ENCODE results near the gene SYVN1.

The SYVN1 gene

DNA sequence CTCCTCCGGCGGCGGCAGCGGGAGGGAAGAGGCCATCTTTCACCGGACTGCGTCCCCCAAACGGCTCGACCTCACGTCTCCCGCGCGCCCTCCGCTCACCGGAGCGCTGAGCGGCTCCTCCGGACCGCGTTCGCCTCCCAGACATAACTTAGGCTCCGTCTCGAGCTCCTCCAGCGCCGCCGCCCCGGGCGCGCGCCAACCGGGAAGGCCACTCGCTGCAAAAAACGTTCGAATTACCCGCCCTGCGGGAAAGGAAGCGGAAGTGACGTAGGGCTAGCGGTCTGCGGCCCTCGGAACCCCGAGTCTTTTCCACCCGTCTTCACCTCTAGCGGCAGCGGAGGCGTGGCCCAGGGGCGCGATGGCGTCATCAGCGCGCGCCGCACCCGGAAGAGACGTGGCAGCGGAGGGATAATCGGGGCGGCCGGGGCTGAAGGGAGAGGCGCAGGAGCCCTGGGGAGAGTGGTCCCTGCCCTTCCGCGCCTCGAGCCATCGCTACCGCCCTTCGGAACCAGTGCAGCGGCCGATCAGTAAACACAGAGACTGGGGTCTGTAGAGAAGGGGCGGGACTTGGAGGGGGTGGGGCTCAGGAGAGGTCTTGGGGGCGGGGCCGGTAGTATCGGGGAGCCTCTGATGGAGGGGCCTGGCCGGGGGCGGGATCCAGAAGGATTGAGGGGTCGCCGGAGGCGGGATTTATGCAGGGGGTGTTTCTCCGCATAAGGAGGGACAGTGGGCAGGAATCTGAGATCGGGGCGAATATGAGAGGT lies 50.3 kb downstream of the SYVN1 start, which contains the start of the genes CDCA5 and ZFPL1:
Gene CDCA5, minus strand, starts transcription at position 207 of the 764 bp plus-strand sequence. Its CDS starts 62 bp downstream, at position 145.
Gene ZFPL1, plus strand, starts transcription at position 389 of the 764 bp plus-strand sequence. CDS start 477 bp downstream, outside the sequence.
- Histone ChIP-seq H3K27me3 (ENCODE audit: control insufficient read depth, insufficient read depth, low read length) (no peaks in the 10 kb centered on the region), H3K79me2 (no peaks in the 10 kb centered on the region), H3K4me3 (ENCODE audit: low read depth, low read length) (peak within 1 kb of the TSS; percentile 74), H2AFZ (peak within 1 kb of the TSS; percentile 87), H3K4me1 (peaks cover 4% of the 10 kb centered on the region), H3K36me3 (ENCODE audit: control insufficient read depth, insufficient read depth, low read length) (no peaks in the 10 kb centered on the region), H3K9me3 (ENCODE audit: control insufficient read depth, low read length) (no peaks in the 10 kb centered on the region), H3K27ac (peak within 1 kb of the TSS; percentile 86), H3K4me2 (ENCODE audit: low read length) (peak within 1 kb of the TSS; percentile 81), H3K9ac (no peak within 1 kb of the TSS)
- TF ChIP-seq, protein P1, sequence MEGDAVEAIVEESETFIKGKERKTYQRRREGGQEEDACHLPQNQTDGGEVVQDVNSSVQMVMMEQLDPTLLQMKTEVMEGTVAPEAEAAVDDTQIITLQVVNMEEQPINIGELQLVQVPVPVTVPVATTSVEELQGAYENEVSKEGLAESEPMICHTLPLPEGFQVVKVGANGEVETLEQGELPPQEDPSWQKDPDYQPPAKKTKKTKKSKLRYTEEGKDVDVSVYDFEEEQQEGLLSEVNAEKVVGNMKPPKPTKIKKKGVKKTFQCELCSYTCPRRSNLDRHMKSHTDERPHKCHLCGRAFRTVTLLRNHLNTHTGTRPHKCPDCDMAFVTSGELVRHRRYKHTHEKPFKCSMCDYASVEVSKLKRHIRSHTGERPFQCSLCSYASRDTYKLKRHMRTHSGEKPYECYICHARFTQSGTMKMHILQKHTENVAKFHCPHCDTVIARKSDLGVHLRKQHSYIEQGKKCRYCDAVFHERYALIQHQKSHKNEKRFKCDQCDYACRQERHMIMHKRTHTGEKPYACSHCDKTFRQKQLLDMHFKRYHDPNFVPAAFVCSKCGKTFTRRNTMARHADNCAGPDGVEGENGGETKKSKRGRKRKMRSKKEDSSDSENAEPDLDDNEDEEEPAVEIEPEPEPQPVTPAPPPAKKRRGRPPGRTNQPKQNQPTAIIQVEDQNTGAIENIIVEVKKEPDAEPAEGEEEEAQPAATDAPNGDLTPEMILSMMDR (IDR thresholded peaks at IDR 0.05): no peak

DNA sequence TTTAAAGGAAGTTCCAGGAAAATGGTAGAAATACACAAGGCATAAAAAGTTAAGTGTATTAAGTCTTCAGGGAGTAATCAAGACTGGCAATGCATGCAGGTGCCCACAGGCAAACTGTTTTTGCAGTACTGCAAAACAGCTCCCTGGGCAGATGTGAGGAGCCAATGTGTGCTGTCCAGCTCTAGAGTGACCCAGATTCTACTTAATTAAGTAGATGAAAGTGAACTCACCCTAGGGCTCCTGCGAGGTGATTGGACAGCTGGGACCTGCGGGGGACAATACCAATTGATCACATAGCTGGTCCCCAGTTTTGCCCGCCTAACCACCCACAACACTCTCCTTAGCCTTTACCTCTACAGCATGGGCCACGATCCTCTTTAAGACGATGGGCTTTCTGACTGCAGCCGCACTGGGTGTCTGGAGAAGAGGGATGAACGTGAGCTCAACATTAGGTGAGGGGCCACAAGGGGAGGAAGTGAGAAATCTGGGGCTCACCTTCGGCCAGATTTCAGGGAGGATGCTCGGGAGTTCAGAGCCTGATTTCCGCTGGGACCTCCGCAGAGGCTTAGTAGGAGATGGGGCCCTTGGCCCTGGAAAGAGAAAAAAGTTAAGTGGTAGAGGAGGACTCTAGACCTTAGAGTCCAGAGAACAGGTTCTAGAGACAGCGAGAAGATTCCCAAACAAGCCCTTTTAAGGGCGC lies 51.0 kb downstream of the SYVN1 start:
- Histone ChIP-seq H2AFZ (peak overlapping the region; percentile 87), H3K27me3 (ENCODE audit: control insufficient read depth, insufficient read depth, low read length) (no peaks in the 10 kb centered on the region), H3K9ac (no peak overlapping the region), H3K27ac (peak overlapping the region; percentile 86), H3K79me2 (no peaks in the 10 kb centered on the region), H3K4me2 (ENCODE audit: low read length) (peak overlapping the region; percentile 81), H3K9me3 (ENCODE audit: control insufficient read depth, low read length) (no peaks in the 10 kb centered on the region), H3K4me3 (ENCODE audit: low read depth, low read length) (peak overlapping the region; percentile 74), H3K36me3 (ENCODE audit: control insufficient read depth, insufficient read depth, low read length) (no peaks in the 10 kb centered on the region), H3K4me1 (peaks cover 4% of the 10 kb centered on the region)
- TF ChIP-seq, protein P1 (IDR thresholded peaks at IDR 0.05): no peak

DNA sequence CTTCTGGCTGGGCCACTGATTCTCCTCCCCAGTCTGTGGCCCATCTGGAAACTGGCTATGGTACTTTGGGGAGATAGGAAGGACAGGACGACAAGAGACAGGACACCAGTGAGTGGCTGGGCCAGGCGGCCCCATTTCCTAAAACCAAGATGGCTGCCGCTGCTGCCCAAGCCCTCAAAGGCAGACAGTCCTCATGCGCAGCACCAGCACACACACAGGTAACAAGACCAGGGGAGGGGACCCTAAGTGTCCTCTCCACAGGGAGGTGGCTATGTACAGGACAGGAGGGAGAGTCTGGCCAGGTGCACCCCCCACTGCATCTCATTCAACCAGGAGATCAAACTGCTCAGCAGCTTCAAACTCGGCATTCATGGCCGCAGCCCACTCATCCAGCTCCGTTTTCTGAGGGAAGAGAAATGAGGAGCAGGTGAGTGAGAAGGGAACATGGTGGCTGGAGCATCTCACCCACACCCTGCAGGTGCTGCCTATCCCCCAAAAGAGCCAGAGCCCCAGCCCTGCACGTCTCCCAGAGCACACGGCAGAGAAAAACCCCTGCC lies 55.5 kb downstream of the SYVN1 start:
- no peaks in the 10 kb centered on the region for H3K79me2 ChIP-seq
- TF ChIP-seq, protein P1 (IDR thresholded peaks at IDR 0.05): no peak
- H3K4me2 ChIP-seq (ENCODE audit: low read length): no peak overlapping the region
- no peaks in the 10 kb centered on the region for H3K27me3 ChIP-seq (ENCODE audit: control insufficient read depth, insufficient read depth, low read length)
- H3K9me3 ChIP-seq (ENCODE audit: control insufficient read depth, low read length): no peaks in the 10 kb centered on the region
- no peak overlapping the region for H3K9ac ChIP-seq
- no peaks in the 10 kb centered on the region for H3K4me1 ChIP-seq
- no peak overlapping the region for H3K27ac ChIP-seq
- no peaks in the 10 kb centered on the region for H3K36me3 ChIP-seq (ENCODE audit: control insufficient read depth, insufficient read depth, low read length)
- no peak overlapping the region for H2AFZ ChIP-seq
- no peak overlapping the region for H3K4me3 ChIP-seq (ENCODE audit: low read depth, low read length)

DNA sequence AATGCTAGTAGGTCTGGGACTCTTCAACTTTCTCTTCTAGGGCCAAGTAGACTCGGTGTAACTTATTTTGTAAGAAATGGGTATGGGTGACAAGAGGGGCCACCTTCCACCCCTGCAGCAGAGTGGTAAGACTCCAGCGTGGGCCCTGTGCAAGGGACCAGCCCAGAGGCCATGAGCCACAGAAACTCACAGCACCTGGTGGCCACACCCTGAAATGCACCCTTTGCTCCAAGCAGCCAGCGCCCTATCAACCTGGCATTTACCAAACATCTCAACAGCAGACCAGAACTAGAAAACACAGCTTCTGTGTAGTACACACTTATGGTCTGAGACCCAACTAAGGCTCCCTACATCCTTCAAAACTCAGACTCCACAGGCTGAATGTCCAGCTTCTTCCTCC lies 56.2 kb downstream of the SYVN1 start:
- Histone ChIP-seq H3K4me1 (no peaks in the 10 kb centered on the region), H3K27ac (no peak overlapping the region), H3K4me3 (ENCODE audit: low read depth, low read length) (no peak overlapping the region), H3K9ac (no peak overlapping the region), H3K27me3 (ENCODE audit: control insufficient read depth, insufficient read depth, low read length) (no peaks in the 10 kb centered on the region), H3K9me3 (ENCODE audit: control insufficient read depth, low read length) (no peaks in the 10 kb centered on the region), H2AFZ (no peak overlapping the region), H3K36me3 (ENCODE audit: control insufficient read depth, insufficient read depth, low read length) (no peaks in the 10 kb centered on the region), H3K4me2 (ENCODE audit: low read length) (no peak overlapping the region), H3K79me2 (no peaks in the 10 kb centered on the region)
- TF ChIP-seq, protein P1 (IDR thresholded peaks at IDR 0.05): peak; percentile 21

Data from parathyroid adenoma (tissue), 2 donors.